ENCODE results near the gene LTO1. TPM values are rescaled to one million over a fixed set of nuclear protein-coding genes. Genes with fewer than 3 reads are reported as not detected.

The LTO1 gene
- polyA plus RNA-seq, 1 of the 3 experiments (the other 2 are of a cell fraction) = 30.8 TPM

- Histone ChIP-seq H3K79me2 (ENCODE audit: insufficient read depth) (no peaks in the 10 kb centered on the region), H3K27me3 (ENCODE audit: insufficient read depth) (no peaks in the 10 kb centered on the region), H3K9ac (no peak overlapping the region), H3K4me1 (ENCODE audit: control insufficient read depth in 1 of 2, insufficient read depth in 2 of 2, low read depth in 1 of 2, low read length in 1 of 2) (peaks cover 0 to 7% of the 10 kb centered on the region in 2 experiments; a peak in 1 of 4 replicates), H4K20me1 (ENCODE audit: insufficient read depth) (no peaks in the 10 kb centered on the region), H3K9me2 (no peaks in the 10 kb centered on the region), H3K36me3 (replicated peaks in 1 of 2; ENCODE audit: control insufficient read depth in 1 of 2, insufficient read depth in 2 of 2, low read length in 1 of 2) (no peaks in the 10 kb centered on the region), H3K27ac (ENCODE audit: low read depth in 2 of 2, low read length in 1 of 2) (no peak overlapping the region), H3K4me2 (no peak overlapping the region), H2AFZ (ENCODE audit: low read depth) (no peak overlapping the region), H3K9me3 (no peaks in the 10 kb centered on the region; the same call in 1 of the 2 replicates), H3F3A (replicated peaks; ENCODE audit: insufficient read depth) (no peaks in the 10 kb centered on the region), H3K4me3 (ENCODE audit: low read depth in 2 of 2, low read length in 1 of 2) (no peak overlapping the region)
- DNase-seq = no peak
- POLR2A ChIA-PET = no interaction called here
- TF ChIP-seq USF1 (IDR thresholded peaks at IDR 0.05; ENCODE audit: borderline replicate concordance, low read depth) (no peak), GATA2 (CRISPR knock-in tag; IDR thresholded peaks at IDR 0.05) (no peak), ZBTB33 (IDR thresholded peaks at IDR 0.05; ENCODE audit: borderline replicate concordance, low read depth) (no peak), NFIC (IDR thresholded peaks at IDR 0.05; ENCODE audit: borderline replicate concordance) (no peak), JUND (IDR thresholded peaks at IDR 0.05) (no peak), EZH2phosphoT487 (IDR thresholded peaks at IDR 0.05; ENCODE audit: borderline replicate concordance, low read depth) (no peak), TEAD4 (IDR thresholded peaks at IDR 0.05; ENCODE audit: borderline replicate concordance, insufficient read depth) (no peak), FOXM1 (IDR thresholded peaks at IDR 0.05; ENCODE audit: low read depth) (no peak), TAF1 (IDR thresholded peaks at IDR 0.05; ENCODE audit: borderline replicate concordance, low read depth, low read length) (no peak), ELF1 (IDR thresholded peaks at IDR 0.05) (no peak), TCF12 (IDR thresholded peaks at IDR 0.05) (no peak), EP300 (IDR thresholded peaks at IDR 0.05; ENCODE audit: borderline replicate concordance in 1 of 2, low read depth in 1 of 2, low read length in 1 of 2) (no peak), CHD2 (IDR thresholded peaks at IDR 0.05; ENCODE audit: low read length, partially characterized antibody) (no peak)
- TF ChIP-seq, protein P1, sequence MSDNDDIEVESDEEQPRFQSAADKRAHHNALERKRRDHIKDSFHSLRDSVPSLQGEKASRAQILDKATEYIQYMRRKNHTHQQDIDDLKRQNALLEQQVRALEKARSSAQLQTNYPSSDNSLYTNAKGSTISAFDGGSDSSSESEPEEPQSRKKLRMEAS (IDR thresholded peaks at IDR 0.05; ENCODE audit: low read depth) = no peak
- TF ChIP-seq, protein P2, sequence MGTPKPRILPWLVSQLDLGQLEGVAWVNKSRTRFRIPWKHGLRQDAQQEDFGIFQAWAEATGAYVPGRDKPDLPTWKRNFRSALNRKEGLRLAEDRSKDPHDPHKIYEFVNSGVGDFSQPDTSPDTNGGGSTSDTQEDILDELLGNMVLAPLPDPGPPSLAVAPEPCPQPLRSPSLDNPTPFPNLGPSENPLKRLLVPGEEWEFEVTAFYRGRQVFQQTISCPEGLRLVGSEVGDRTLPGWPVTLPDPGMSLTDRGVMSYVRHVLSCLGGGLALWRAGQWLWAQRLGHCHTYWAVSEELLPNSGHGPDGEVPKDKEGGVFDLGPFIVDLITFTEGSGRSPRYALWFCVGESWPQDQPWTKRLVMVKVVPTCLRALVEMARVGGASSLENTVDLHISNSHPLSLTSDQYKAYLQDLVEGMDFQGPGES (IDR thresholded peaks at IDR 0.05; ENCODE audit: low read depth, low read length) = no peak
- CTCF ChIA-PET = no interaction called here
- WGBS (ENCODE audit: low lambda C conversion rate) = 91% methylated on average over 10 of the region's 10 CpGs
Observed at GRCh38 chr11:69625476-69625875, 49.7 kb downstream of the LTO1 start.
